Measurements from ENCODE around the gene NFKBIE.

The NFKBIE gene

DNA sequence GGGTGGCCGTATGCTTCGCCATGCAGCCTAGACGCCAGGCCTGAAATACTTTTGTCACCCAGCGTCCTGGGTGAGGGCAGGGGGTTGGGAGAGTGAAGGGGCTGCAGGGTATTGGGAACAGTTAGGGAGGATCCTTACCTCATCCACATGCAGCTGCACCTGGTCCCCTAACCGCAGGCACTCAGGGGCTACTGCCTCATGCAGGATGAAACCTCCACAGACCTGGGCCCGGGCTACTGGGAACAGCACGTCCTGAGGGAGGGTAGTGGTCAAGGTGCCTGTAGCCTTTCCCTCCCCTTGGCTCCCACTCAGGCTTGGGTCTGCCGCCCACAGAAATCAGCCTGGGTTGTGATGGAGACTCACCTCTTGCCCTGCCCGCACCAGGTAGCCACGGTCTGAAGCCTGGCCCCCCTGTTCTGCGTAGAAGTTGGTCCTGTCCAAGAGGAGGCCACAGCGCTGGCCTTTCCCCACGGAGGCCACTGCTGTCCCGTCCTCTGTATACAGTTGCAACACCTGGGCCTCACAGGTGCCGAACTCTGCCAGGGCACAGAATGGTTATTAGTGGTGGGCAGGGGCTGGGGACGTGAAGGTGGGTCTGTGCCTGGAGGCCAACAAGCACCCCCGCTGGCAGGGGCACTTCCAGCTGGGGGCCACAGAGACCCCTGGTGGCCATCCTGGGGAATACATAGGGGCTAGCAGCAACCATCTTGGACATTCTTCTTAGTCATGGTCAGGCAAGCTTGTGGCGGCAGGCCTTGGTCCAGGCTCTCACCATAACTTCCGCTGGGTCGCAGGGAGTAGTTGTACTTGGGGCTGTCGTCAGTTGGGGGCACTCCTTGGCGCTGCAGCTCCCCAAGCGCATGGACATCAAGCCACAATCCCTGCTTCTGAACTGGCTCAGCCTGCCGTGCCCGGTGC is 39.2 kb upstream of the NFKBIE start:
- ATAC-seq = peak; percentile 82
- TF ChIP-seq PPARA (CRISPR knock-in tag; IDR thresholded peaks at IDR 0.05; ENCODE audit: borderline replicate concordance) = no peak
- no peak for TF ChIP-seq ARNTL (CRISPR knock-in tag; IDR thresholded peaks at IDR 0.05; ENCODE audit: borderline replicate concordance, low read depth)
- TF ChIP-seq, protein P1, sequence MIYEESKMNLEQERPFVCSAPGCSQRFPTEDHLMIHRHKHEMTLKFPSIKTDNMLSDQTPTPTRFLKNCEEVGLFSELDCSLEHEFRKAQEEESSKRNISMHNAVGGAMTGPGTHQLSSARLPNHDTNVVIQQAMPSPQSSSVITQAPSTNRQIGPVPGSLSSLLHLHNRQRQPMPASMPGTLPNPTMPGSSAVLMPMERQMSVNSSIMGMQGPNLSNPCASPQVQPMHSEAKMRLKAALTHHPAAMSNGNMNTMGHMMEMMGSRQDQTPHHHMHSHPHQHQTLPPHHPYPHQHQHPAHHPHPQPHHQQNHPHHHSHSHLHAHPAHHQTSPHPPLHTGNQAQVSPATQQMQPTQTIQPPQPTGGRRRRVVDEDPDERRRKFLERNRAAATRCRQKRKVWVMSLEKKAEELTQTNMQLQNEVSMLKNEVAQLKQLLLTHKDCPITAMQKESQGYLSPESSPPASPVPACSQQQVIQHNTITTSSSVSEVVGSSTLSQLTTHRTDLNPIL (CRISPR knock-in tag; IDR thresholded peaks at IDR 0.05; ENCODE audit: low read depth) = no peak
- no peak for TF ChIP-seq RARB (CRISPR knock-in tag; IDR thresholded peaks at IDR 0.05)
- no peak for TF ChIP-seq GLIS3 (CRISPR knock-in tag; IDR thresholded peaks at IDR 0.05)
- TF ChIP-seq ZFP30 (CRISPR knock-in tag; IDR thresholded peaks at IDR 0.05) = no peak
- TF ChIP-seq CSDC2 (CRISPR knock-in tag; IDR thresholded peaks at IDR 0.05) = no peak
- TF ChIP-seq ZNF70 (CRISPR knock-in tag; IDR thresholded peaks at IDR 0.05) = no peak
- TF ChIP-seq, protein P2, sequence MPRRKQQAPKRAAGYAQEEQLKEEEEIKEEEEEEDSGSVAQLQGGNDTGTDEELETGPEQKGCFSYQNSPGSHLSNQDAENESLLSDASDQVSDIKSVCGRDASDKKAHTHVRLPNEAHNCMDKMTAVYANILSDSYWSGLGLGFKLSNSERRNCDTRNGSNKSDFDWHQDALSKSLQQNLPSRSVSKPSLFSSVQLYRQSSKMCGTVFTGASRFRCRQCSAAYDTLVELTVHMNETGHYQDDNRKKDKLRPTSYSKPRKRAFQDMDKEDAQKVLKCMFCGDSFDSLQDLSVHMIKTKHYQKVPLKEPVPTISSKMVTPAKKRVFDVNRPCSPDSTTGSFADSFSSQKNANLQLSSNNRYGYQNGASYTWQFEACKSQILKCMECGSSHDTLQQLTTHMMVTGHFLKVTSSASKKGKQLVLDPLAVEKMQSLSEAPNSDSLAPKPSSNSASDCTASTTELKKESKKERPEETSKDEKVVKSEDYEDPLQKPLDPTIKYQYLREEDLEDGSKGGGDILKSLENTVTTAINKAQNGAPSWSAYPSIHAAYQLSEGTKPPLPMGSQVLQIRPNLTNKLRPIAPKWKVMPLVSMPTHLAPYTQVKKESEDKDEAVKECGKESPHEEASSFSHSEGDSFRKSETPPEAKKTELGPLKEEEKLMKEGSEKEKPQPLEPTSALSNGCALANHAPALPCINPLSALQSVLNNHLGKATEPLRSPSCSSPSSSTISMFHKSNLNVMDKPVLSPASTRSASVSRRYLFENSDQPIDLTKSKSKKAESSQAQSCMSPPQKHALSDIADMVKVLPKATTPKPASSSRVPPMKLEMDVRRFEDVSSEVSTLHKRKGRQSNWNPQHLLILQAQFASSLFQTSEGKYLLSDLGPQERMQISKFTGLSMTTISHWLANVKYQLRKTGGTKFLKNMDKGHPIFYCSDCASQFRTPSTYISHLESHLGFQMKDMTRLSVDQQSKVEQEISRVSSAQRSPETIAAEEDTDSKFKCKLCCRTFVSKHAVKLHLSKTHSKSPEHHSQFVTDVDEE (CRISPR knock-in tag; IDR thresholded peaks at IDR 0.05) = no peak

DNA sequence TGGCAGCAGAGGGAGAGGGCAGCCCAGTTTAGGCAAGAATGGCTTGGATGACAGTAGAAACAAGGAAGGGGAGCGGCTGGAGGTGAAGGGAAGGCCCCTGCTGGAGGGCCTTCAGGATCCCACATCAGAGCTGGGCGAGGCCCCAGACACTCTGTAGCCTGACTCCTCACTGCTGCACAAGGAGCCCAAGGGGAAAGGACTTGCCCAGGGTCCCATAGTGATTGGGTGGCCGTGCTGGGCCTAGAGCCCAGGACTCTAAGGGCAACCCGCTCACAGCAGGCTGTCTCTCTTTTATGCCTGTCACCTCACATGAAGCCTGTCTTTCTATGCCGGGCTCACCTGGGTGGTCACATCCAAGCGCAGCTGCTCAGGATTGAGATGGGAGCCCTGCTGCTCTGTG is 38.5 kb upstream of the NFKBIE start:
- TF ChIP-seq OSR1 (CRISPR knock-in tag; IDR thresholded peaks at IDR 0.05) (no peak), ARNTL (CRISPR knock-in tag; IDR thresholded peaks at IDR 0.05; ENCODE audit: borderline replicate concordance, low read depth) (no peak), TCF4 (CRISPR knock-in tag; IDR thresholded peaks at IDR 0.05; ENCODE audit: borderline replicate concordance) (no peak), GLIS3 (CRISPR knock-in tag; IDR thresholded peaks at IDR 0.05) (no peak), ZFP3 (CRISPR knock-in tag; IDR thresholded peaks at IDR 0.05) (no peak), ZC3H10 (CRISPR knock-in tag; IDR thresholded peaks at IDR 0.05) (no peak)
- TF ChIP-seq, protein P3, sequence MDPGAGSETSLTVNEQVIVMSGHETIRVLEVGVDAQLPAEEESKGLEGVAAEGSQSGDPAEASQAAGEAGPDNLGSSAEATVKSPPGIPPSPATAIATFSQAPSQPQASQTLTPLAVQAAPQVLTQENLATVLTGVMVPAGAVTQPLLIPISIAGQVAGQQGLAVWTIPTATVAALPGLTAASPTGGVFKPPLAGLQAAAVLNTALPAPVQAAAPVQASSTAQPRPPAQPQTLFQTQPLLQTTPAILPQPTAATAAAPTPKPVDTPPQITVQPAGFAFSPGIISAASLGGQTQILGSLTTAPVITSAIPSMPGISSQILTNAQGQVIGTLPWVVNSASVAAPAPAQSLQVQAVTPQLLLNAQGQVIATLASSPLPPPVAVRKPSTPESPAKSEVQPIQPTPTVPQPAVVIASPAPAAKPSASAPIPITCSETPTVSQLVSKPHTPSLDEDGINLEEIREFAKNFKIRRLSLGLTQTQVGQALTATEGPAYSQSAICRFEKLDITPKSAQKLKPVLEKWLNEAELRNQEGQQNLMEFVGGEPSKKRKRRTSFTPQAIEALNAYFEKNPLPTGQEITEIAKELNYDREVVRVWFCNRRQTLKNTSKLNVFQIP (CRISPR knock-in tag; IDR thresholded peaks at IDR 0.05; ENCODE audit: borderline replicate concordance, low read depth) = no peak
- ATAC-seq = no peak

DNA sequence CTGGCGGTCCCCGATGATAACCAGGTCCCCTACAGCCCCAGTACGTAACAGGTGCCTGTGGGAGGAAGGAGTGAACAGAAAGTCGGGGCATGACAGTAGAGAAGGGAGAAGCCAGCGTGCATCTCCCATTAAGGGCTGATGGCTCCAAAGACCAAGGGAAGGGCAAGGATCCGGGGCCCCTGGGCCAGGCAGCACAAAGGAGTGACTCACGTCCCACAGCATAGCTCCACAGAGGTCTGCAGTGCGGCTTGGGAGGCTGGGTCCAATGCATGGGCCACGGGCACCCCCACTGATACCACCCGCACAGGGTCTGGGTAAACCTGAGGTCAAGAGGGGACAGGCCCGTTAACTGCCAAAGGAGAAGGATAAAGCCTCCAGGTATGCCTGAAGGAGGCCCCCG is 37.5 kb upstream of the NFKBIE start:
- ATAC-seq = no peak
- no peak for TF ChIP-seq RARB (CRISPR knock-in tag; IDR thresholded peaks at IDR 0.05)
- TF ChIP-seq BACH2 (CRISPR knock-in tag; IDR thresholded peaks at IDR 0.05; ENCODE audit: borderline replicate concordance) = no peak
- TF ChIP-seq ZNF70 (CRISPR knock-in tag; IDR thresholded peaks at IDR 0.05) = no peak
- no peak for TF ChIP-seq OSR1 (CRISPR knock-in tag; IDR thresholded peaks at IDR 0.05)
- no peak for TF ChIP-seq CSDC2 (CRISPR knock-in tag; IDR thresholded peaks at IDR 0.05)
- TF ChIP-seq ISL1 (CRISPR knock-in tag; IDR thresholded peaks at IDR 0.05) = no peak

DNA sequence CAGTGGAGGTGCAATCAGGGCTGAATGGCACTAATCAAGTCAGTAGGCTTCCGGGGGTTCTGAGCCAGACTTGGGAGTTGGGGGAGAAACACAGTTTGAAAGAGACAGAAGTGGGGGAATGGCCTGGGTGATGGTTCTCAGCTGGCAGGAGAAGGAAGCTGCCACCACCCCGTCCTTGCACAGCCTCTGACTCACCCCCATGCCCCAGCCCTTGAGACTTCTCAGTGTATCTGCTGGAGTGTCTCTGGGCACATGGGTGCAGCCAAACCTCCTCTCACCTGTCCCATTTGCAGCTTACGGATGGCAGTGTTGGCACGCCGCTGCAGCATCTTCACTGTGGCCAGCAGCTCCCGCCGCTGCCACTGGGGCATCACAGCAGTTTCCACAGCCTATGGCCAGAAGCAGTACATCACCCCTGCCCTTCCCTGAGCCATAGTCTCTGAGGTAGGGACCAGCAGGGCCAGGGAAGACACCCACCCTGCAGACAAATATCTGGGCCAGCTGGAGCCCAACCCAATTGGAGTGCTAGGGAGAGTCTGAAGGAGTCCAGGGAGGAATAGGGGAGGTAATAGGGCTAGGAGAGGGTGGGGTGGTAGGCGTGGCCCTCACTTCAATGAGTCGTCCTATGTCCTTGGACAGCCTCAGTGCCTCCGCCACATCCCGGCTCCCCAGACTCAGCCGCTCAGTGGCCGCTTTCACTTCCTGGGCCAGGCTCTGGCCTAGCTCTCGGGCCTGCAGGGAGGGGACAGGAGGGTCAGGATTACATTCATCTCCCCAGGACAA is 36.6 kb upstream of the NFKBIE start:
- no peak for ATAC-seq
- TF ChIP-seq ZNF8 (CRISPR knock-in tag; IDR thresholded peaks at IDR 0.05) (no peak), ZFP3 (CRISPR knock-in tag; IDR thresholded peaks at IDR 0.05) (no peak), TOX (CRISPR knock-in tag; IDR thresholded peaks at IDR 0.05; ENCODE audit: borderline replicate concordance) (no peak), ISL1 (CRISPR knock-in tag; IDR thresholded peaks at IDR 0.05) (no peak), ZC3H10 (CRISPR knock-in tag; IDR thresholded peaks at IDR 0.05) (no peak), ESRRG (CRISPR knock-in tag; IDR thresholded peaks at IDR 0.05) (no peak), CSDC2 (CRISPR knock-in tag; IDR thresholded peaks at IDR 0.05) (no peak)
- TF ChIP-seq, protein P2 (CRISPR knock-in tag; IDR thresholded peaks at IDR 0.05) = no peak
- TF ChIP-seq, protein P4, sequence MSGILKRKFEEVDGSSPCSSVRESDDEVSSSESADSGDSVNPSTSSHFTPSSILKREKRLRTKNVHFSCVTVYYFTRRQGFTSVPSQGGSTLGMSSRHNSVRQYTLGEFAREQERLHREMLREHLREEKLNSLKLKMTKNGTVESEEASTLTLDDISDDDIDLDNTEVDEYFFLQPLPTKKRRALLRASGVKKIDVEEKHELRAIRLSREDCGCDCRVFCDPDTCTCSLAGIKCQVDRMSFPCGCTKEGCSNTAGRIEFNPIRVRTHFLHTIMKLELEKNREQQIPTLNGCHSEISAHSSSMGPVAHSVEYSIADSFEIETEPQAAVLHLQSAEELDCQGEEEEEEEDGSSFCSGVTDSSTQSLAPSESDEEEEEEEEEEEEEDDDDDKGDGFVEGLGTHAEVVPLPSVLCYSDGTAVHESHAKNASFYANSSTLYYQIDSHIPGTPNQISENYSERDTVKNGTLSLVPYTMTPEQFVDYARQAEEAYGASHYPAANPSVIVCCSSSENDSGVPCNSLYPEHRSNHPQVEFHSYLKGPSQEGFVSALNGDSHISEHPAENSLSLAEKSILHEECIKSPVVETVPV (CRISPR knock-in tag; IDR thresholded peaks at IDR 0.05) = no peak

All from SK-N-SH treated with all-trans-retinoic acid at 6 μM for 48 hours (cell line).